ENCODE data around the gene HNMT.
"Not testable (repeated sequence)": the region's sequence is repeated elsewhere in the genome, so short reads cannot be mapped to it uniquely, and the experiment has no call there.

The HNMT gene

DNA sequence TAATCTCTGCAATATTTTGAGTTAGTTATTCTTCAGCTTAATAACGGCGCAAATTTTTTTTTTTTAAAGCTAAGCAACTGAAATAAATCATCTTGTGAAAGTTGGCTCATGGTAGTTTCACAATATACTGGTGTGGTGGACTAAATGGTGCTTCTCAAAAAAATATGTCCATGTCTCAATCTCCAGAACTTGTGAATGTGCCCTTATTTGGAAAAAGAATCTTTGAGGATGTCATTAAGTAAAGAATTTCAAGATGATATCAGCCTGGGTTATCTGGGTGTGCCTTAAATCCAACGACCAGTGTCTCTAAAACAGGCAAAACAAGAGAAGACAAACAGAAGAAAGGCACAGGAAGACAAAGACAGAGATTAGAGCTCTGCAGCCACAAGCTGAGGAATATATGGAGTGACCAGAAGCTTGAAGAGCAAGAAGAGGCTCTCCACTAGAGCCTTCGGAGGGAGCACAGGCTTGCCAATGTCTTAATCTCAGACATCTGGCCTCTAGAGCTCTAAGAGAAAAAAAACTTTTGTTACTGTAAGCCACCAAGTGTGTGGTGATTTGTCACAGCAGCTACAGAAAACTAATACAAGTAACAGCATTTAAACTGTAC, 71.4 kb downstream of the HNMT start:
- TF ChIP-seq, protein P1, sequence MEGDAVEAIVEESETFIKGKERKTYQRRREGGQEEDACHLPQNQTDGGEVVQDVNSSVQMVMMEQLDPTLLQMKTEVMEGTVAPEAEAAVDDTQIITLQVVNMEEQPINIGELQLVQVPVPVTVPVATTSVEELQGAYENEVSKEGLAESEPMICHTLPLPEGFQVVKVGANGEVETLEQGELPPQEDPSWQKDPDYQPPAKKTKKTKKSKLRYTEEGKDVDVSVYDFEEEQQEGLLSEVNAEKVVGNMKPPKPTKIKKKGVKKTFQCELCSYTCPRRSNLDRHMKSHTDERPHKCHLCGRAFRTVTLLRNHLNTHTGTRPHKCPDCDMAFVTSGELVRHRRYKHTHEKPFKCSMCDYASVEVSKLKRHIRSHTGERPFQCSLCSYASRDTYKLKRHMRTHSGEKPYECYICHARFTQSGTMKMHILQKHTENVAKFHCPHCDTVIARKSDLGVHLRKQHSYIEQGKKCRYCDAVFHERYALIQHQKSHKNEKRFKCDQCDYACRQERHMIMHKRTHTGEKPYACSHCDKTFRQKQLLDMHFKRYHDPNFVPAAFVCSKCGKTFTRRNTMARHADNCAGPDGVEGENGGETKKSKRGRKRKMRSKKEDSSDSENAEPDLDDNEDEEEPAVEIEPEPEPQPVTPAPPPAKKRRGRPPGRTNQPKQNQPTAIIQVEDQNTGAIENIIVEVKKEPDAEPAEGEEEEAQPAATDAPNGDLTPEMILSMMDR (IDR thresholded peaks at IDR 0.05; ENCODE audit: control insufficient read depth, extremely low read depth, insufficient read depth) = no peak
- H3K4me3 ChIP-seq (ENCODE audit: low read depth, low read length) = no peak overlapping the region
- no peak for DNase-seq (ENCODE audit: low read depth)

DNA sequence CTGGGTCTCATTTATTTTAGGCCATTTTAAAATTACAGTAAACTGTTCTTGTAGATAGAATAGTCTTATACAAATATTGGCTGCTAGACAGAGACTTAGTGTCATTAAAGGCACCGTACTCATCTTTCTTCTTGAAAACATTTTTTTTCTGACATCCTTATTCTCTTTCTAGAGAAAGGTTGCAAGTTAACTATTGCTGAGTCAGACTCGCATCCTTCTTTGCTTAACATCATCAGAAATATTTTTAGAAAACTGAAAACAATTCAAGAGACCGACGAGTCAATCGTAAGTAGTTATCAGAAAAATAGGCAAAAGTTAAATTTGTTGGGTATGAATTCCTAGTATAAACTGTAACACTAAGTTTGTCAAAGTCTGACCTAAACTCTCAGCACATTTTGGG, 72.2 kb downstream of the HNMT start:
- no peak for DNase-seq (ENCODE audit: low read depth)
- TF ChIP-seq, protein P1 (IDR thresholded peaks at IDR 0.05; ENCODE audit: control insufficient read depth, extremely low read depth, insufficient read depth) = no peak
- no peak overlapping the region for H3K4me3 ChIP-seq (ENCODE audit: low read depth, low read length)

DNA sequence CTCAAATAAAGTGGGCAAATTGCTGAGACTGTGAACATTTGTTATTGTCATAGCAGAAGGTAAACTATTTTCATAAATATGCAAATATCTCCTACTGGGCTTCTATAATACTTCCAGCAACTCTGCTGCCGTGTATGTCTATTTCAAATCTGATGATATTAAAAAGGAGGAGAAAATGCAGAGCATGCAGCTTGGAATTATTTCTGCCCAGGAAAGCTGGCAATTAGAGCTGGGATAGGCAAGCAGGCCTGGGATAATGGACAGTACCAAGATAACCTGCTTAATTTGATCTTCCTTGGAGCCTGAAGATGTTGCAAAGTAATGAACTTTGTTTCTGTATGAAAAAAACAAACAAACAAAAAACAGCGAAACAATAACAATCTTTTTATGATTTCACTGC, 72.8 kb downstream of the HNMT start:
- no peak for DNase-seq (ENCODE audit: low read depth)
- TF ChIP-seq, protein P1 (IDR thresholded peaks at IDR 0.05; ENCODE audit: control insufficient read depth, extremely low read depth, insufficient read depth) = no peak

DNA sequence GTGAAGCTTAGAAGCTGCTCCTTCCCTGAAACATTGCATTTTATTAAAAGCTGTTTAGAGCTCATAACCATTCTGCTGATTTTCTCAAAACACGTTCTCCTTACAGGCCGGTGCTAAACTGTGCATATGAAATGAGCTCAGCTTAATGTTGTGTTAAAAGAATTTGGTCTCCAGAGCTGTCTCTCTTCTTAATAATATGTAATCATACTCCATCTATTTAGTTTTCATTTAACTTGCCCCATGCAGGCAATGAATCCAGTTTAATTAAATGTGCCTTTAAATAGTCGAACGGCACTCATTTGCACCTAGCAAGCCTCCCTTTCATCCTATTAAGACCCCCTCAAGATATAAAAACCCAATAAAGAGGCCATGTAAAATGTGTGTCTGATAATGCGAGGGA, 76.3 kb downstream of the HNMT start:
- TF ChIP-seq, protein P1 (IDR thresholded peaks at IDR 0.05; ENCODE audit: control insufficient read depth, extremely low read depth, insufficient read depth) = no peak
- DNase-seq (ENCODE audit: low read depth) = no peak

More for the DNA sequence above, 72.8 kb downstream of the HNMT start:
- no peak overlapping the region for H3K4me3 ChIP-seq (ENCODE audit: low read depth, low read length)

DNA sequence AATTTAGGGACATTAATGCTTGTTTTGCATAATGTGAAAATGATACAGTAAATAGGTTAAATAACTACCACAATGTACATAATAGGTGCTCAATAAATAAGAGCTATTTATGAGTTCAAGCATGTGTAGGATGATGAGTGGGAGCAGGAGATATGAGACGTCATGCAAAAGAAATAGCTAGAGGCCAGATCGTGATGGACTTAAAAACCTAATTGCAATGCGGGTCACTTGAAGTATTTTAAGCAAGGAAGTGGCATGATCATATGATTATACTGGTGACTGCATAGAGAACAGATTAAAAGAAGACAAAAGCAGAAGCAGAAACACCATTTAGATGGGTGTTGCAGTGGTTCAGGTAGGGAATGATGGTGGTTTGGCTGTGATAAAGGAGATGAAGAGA, 78.0 kb downstream of the HNMT start:
- H3K4me3 ChIP-seq (ENCODE audit: low read depth, low read length) = no peak overlapping the region
- TF ChIP-seq, protein P1 (IDR thresholded peaks at IDR 0.05; ENCODE audit: control insufficient read depth, extremely low read depth, insufficient read depth) = no peak
- DNase-seq (ENCODE audit: low read depth) = no peak

More for the DNA sequence above, 76.3 kb downstream of the HNMT start:
- no peak overlapping the region for H3K4me3 ChIP-seq (ENCODE audit: low read depth, low read length)

DNA sequence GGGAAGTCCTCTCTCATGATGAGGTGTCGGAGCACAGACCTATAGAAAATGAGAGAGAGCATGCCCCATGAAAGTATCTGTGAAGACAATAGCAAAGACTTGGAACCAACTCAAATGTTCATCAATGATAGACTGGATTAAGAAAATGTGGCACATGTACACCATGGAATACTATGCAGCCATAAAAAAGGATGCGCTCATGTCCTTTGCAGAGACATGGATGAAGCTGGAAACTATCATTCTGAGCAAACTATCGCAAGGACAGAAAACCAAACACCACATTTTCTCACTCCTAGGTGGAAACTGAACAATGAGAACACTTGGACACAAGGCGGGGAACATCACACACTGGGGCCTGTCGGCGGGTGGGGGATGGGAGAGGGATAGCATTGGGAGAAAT, 79.3 kb downstream of the HNMT start:
- not testable (repeated sequence) for DNase-seq (ENCODE audit: low read depth)

DNA sequence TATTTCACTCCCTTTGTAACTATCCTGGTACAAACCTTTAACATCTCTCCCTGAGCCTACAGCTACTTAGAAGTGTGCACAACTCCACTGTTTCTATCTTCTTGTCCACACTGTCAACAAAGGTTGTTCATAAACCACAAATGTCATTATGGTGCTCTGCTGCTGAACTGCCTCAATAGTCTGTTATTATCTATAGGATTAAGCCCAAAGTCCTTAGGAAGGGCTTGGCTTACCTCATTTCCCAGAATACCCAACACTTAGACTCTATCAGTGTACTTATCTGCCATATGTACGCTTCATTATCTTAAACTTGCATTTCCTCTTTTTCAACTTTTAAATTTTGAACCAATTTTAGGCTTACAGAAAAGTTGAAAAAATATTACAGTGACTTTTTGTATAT, 94.2 kb downstream of the HNMT start:
- DNase-seq (ENCODE audit: low read depth) = no peak
- H3K4me3 ChIP-seq (ENCODE audit: low read depth, low read length) = no peak overlapping the region
- TF ChIP-seq, protein P1 (IDR thresholded peaks at IDR 0.05; ENCODE audit: control insufficient read depth, extremely low read depth, insufficient read depth) = no peak

More for the DNA sequence above, 79.3 kb downstream of the HNMT start:
- H3K4me3 ChIP-seq (ENCODE audit: low read depth, low read length) = not testable (repeated sequence)

All from LNCaP clone FGC (cell line).